ENCODE measurements around the gene LAGE3. TPM values are rescaled to one million over a fixed set of nuclear protein-coding genes. Genes with fewer than 3 reads are reported as not detected.

LAGE3 gene
- total and polyA plus RNA-seq, 10 of the 15 experiments (the other 5 are each of a cell fraction or from before 2014, with no cell fraction given): 5.3 to 63.7 (median 19.7) TPM

GRCh38 chrX:154428176-154429171, 50.6 kb downstream of the LAGE3 start, which contains the start of gene ATP6AP1 (continued):
- TF ChIP-seq ZNF384 (IDR thresholded peaks at IDR 0.05; ENCODE audit: borderline replicate concordance, low read depth, low read length) (no peak), IKZF1 (conservative IDR thresholded peaks at IDR 0.05) (peak; percentile 58), EGR1 (IDR thresholded peaks at IDR 0.05; ENCODE audit: borderline replicate concordance in 1 of 2, low read depth in 2 of 2, low read length in 2 of 2) (no peak), E4F1 (IDR thresholded peaks at IDR 0.05; ENCODE audit: borderline replicate concordance, partially characterized antibody) (no peak), PKNOX1 (IDR thresholded peaks at IDR 0.05) (peak; percentile 99), GATAD2B (conservative IDR thresholded peaks at IDR 0.05; ENCODE audit: low read depth) (no peak; the same call in 1 of the 2 replicates), SMAD5 (IDR thresholded peaks at IDR 0.05; ENCODE audit: low read depth) (no peak), ZZZ3 (IDR thresholded peaks at IDR 0.05; ENCODE audit: control insufficient read depth, insufficient read length, low read depth) (no peak), SUZ12 (IDR thresholded peaks at IDR 0.05; ENCODE audit: unreplicated experiment) (no peak), MXI1 (IDR thresholded peaks at IDR 0.05; ENCODE audit: low read depth, low read length) (no peak), WRNIP1 (IDR thresholded peaks at IDR 0.05; ENCODE audit: borderline replicate concordance, low read depth, low read length) (no peak), PAX8 (IDR thresholded peaks at IDR 0.05) (no peak), YY1 (IDR thresholded peaks at IDR 0.05; ENCODE audit: low read depth, low read length) (peak; percentile 95), E2F4 (IDR thresholded peaks at IDR 0.05; ENCODE audit: low read depth, low read length) (no peak), SRF (IDR thresholded peaks at IDR 0.05; ENCODE audit: low read depth in 2 of 2, low read length in 2 of 2) (no peak), SMAD1 (IDR thresholded peaks at IDR 0.05; ENCODE audit: low read depth, partially characterized antibody) (no peak), CBFB (IDR thresholded peaks at IDR 0.05; ENCODE audit: low read depth) (0 out of 2 replicates have a peak, but pooled peaks have one; percentile 40), LARP7 (IDR thresholded peaks at IDR 0.05) (peak; percentile 88), ESRRA (IDR thresholded peaks at IDR 0.05; ENCODE audit: low read length) (no peak), ZSCAN29 (IDR thresholded peaks at IDR 0.05) (no peak), JUNB (IDR thresholded peaks at IDR 0.05) (no peak), BCL11A (IDR thresholded peaks at IDR 0.05; ENCODE audit: low read depth, low read length) (no peak), CBX3 (IDR thresholded peaks at IDR 0.05; ENCODE audit: borderline replicate concordance, low read depth) (no peak), NFXL1 (IDR thresholded peaks at IDR 0.05; ENCODE audit: borderline replicate concordance) (no peak), KLF5 (IDR thresholded peaks at IDR 0.05; ENCODE audit: partially characterized antibody) (no peak), SREBF2 (IDR thresholded peaks at IDR 0.05; ENCODE audit: low read length) (no peak)

All from GM12878 (cell line).